Measurements from ENCODE around the gene PRKCZ. TPM values are rescaled to one million over a fixed set of nuclear protein-coding genes. Genes with fewer than 3 reads are reported as not detected.

Gene PRKCZ
- total and polyA plus RNA-seq, 9 of the 15 experiments (the other 6 are each of a cell fraction or from before 2014, with no cell fraction given): 0.07 to 3.1 (median 1.3) TPM

DNA sequence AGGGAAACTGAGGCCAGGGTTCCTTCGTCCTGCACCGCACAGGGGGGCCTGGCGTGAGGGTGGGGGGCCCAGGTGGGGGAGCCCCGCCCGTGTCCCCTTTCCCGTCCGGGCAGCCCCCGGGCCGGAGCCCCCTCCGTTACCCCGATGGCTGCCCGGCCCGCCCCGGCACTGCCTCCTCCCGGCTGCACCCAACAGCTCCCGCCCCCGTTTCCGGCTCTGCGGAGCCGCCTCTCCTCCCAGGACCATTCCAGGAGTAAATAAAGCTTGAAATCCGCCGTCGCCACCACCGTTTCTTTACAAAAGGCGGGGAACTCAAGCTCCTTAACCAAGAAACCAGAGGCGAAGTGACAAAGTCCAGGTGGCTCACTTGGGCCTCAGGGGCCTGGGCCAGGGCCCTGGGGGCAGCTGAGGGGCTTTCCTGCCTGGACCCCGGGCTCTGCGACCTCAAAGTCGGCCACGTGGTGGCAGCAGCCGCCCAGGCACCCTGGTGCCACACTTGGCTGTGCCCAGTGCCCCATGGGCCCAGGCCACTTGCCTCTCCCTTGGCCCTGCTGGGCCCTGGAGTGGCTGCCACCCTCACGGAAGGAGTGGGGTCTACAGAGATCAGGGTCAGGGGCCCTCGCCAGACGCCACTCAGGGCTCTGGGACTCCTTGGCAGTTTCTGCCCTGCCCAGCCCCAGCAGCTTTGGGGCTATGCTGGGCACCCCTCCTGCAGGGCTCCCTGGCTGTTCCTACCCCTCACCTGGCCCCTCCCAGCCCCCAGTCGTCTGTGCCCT lies 144.9 kb downstream of the PRKCZ start (continued):
- no peak for TF ChIP-seq JUN (IDR thresholded peaks at IDR 0.05; ENCODE audit: borderline replicate concordance, low read depth, low read length)
- TF ChIP-seq JUN (CRISPR knock-in tag; IDR thresholded peaks at IDR 0.05; ENCODE audit: borderline replicate concordance): no peak
- TF ChIP-seq, protein P1, sequence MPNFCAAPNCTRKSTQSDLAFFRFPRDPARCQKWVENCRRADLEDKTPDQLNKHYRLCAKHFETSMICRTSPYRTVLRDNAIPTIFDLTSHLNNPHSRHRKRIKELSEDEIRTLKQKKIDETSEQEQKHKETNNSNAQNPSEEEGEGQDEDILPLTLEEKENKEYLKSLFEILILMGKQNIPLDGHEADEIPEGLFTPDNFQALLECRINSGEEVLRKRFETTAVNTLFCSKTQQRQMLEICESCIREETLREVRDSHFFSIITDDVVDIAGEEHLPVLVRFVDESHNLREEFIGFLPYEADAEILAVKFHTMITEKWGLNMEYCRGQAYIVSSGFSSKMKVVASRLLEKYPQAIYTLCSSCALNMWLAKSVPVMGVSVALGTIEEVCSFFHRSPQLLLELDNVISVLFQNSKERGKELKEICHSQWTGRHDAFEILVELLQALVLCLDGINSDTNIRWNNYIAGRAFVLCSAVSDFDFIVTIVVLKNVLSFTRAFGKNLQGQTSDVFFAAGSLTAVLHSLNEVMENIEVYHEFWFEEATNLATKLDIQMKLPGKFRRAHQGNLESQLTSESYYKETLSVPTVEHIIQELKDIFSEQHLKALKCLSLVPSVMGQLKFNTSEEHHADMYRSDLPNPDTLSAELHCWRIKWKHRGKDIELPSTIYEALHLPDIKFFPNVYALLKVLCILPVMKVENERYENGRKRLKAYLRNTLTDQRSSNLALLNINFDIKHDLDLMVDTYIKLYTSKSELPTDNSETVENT (CRISPR knock-in tag; IDR thresholded peaks at IDR 0.05): peak; percentile 61; the same call in 1 of the 2 replicates
- TF ChIP-seq, protein P2, sequence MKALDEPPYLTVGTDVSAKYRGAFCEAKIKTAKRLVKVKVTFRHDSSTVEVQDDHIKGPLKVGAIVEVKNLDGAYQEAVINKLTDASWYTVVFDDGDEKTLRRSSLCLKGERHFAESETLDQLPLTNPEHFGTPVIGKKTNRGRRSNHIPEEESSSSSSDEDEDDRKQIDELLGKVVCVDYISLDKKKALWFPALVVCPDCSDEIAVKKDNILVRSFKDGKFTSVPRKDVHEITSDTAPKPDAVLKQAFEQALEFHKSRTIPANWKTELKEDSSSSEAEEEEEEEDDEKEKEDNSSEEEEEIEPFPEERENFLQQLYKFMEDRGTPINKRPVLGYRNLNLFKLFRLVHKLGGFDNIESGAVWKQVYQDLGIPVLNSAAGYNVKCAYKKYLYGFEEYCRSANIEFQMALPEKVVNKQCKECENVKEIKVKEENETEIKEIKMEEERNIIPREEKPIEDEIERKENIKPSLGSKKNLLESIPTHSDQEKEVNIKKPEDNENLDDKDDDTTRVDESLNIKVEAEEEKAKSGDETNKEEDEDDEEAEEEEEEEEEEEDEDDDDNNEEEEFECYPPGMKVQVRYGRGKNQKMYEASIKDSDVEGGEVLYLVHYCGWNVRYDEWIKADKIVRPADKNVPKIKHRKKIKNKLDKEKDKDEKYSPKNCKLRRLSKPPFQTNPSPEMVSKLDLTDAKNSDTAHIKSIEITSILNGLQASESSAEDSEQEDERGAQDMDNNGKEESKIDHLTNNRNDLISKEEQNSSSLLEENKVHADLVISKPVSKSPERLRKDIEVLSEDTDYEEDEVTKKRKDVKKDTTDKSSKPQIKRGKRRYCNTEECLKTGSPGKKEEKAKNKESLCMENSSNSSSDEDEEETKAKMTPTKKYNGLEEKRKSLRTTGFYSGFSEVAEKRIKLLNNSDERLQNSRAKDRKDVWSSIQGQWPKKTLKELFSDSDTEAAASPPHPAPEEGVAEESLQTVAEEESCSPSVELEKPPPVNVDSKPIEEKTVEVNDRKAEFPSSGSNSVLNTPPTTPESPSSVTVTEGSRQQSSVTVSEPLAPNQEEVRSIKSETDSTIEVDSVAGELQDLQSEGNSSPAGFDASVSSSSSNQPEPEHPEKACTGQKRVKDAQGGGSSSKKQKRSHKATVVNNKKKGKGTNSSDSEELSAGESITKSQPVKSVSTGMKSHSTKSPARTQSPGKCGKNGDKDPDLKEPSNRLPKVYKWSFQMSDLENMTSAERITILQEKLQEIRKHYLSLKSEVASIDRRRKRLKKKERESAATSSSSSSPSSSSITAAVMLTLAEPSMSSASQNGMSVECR (CRISPR knock-in tag; IDR thresholded peaks at IDR 0.05): peak; percentile 29; the same call in 1 of the 2 replicates
- no peak for TF ChIP-seq RFX7 (CRISPR knock-in tag; IDR thresholded peaks at IDR 0.05)
- no peak for TF ChIP-seq NR4A1 (CRISPR knock-in tag; IDR thresholded peaks at IDR 0.05)
- 0 out of 2 replicates have a peak, but pooled peaks have one; percentile 54 for TF ChIP-seq NR4A1 (tag; IDR thresholded peaks at IDR 0.05)
- TF ChIP-seq ERF (CRISPR knock-in tag; IDR thresholded peaks at IDR 0.05): peak; percentile 69; the same call in 1 of the 2 replicates
- TF ChIP-seq TAF1 (IDR thresholded peaks at IDR 0.05; ENCODE audit: control insufficient read depth, extremely low read depth, insufficient read depth, low read length, severe bottlenecking): peak; percentile 22
- no peak for TF ChIP-seq TCF15 (CRISPR knock-in tag; IDR thresholded peaks at IDR 0.05)
- TF ChIP-seq ZFP36 (IDR thresholded peaks at IDR 0.05; ENCODE audit: low read depth, low read length, partially characterized antibody): peak; percentile 29
- TF ChIP-seq, protein P3, sequence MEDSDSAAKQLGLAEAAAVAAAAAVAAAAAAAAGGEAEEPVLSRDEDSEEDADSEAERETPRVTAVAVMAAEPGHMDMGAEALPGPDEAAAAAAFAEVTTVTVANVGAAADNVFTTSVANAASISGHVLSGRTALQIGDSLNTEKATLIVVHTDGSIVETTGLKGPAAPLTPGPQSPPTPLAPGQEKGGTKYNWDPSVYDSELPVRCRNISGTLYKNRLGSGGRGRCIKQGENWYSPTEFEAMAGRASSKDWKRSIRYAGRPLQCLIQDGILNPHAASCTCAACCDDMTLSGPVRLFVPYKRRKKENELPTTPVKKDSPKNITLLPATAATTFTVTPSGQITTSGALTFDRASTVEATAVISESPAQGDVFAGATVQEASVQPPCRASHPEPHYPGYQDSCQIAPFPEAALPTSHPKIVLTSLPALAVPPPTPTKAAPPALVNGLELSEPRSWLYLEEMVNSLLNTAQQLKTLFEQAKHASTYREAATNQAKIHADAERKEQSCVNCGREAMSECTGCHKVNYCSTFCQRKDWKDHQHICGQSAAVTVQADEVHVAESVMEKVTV (CRISPR knock-in tag; IDR thresholded peaks at IDR 0.05): peak; percentile 96
- peak; percentile 87 for TF ChIP-seq ETV1 (tag; conservative IDR thresholded peaks at IDR 0.05; ENCODE audit: low read depth)
- TF ChIP-seq HDAC2 (IDR thresholded peaks at IDR 0.05): peak; percentile 74; the same call in 1 of the 2 replicates
- TF ChIP-seq ATF1 (CRISPR knock-in tag; IDR thresholded peaks at IDR 0.05): no peak
- TF ChIP-seq ATF1 (tag; IDR thresholded peaks at IDR 0.05): peak; percentile 49
- TF ChIP-seq ZNF224 (CRISPR knock-in tag; IDR thresholded peaks at IDR 0.05): no peak
- peak; percentile 79; the same call in 1 of the 2 replicates for TF ChIP-seq TOE1 (IDR thresholded peaks at IDR 0.05; ENCODE audit: borderline replicate concordance)
- no peak for TF ChIP-seq TOE1 (CRISPR knock-in tag; IDR thresholded peaks at IDR 0.05; ENCODE audit: borderline replicate concordance, low read depth)
